HepG2 (cell line): Measurements from ENCODE around the gene C1orf115. TPM values are rescaled to one million over a fixed set of nuclear protein-coding genes. Genes with fewer than 3 reads are reported as not detected.

Source experiments
- ARHGAP35 ChIP-seq: sonication (generic); formaldehyde crosslinking; IDR thresholded peaks from 2 replicates; pipeline ENCODE4 v1.9.0; 2022; ENCODE audit warnings: mild to moderate bottlenecking, inconsistent platforms, moderate library complexity, missing genetic modification reagents, borderline replicate concordance
- ASH2L ChIP-seq: fragments of 300-600, 200-600 bp; sonication (generic); IDR thresholded peaks from 2 replicates; pipeline ENCODE4 v1.7.0; 2017; ENCODE audit warnings: low read depth, mild to moderate bottlenecking, moderate library complexity, mixed read lengths, low read length; ENCODE audit not compliant: insufficient read length
- BRD4 ChIP-seq: sonication (generic); formaldehyde crosslinking; IDR thresholded peaks from 2 replicates; pipeline ENCODE4 v1.4.0; 2020; ENCODE audit warnings: missing genetic modification reagents
- FOSL1 ChIP-seq: sonication (generic); formaldehyde crosslinking; IDR thresholded peaks from 2 replicates; pipeline ENCODE4 v1.9.0; 2021; ENCODE audit warnings: missing genetic modification reagents, borderline replicate concordance
- GABPA ChIP-seq, 2 experiments: IDR thresholded peaks; 2 replicates each; pipeline ENCODE4 v1.6.1; 2011 to 2016; ENCODE audit warnings: low read depth in 2 of 2, low read length in 1 of 2, missing biosample characterization in 1 of 2, missing genetic modification characterization in 1 of 2
- GPN1 ChIP-seq: sonication (generic); formaldehyde crosslinking; IDR thresholded peaks from 2 replicates; pipeline ENCODE4 v1.5.1; 2020; ENCODE audit warnings: missing genetic modification reagents, borderline replicate concordance
- KDM5B ChIP-seq: sonication (generic); formaldehyde crosslinking; IDR thresholded peaks from 2 replicates; pipeline ENCODE4 v1.4.0; 2020; ENCODE audit warnings: missing genetic modification reagents, mild to moderate bottlenecking, borderline replicate concordance
- MAFK ChIP-seq, 2 experiments: IDR thresholded peaks in 1 of 2; conservative IDR thresholded peaks in 1 of 2; 2 replicates each; pipeline ENCODE4 v1.6.1; 2011; ENCODE audit warnings: improper control_type of control experiment in 2 of 2, low read length in 2 of 2
- NFE2L1 ChIP-seq: sonication (generic); formaldehyde crosslinking; IDR thresholded peaks from 2 replicates; pipeline ENCODE4 v1.4.0; 2020; ENCODE audit warnings: missing genetic modification reagents, mild to moderate bottlenecking, borderline replicate concordance
- NR2C2 ChIP-seq: sonication (generic); formaldehyde crosslinking; IDR thresholded peaks from 2 replicates; pipeline ENCODE4 v1.4.0; 2020; ENCODE audit warnings: missing genetic modification reagents, mild to moderate bottlenecking, moderate library complexity, borderline replicate concordance
- RXRB ChIP-seq: IDR thresholded peaks from 2 replicates; pipeline ENCODE4 v1.6.1; 2016; ENCODE audit warnings: borderline replicate concordance, missing genetic modification reagents, missing compliant biosample characterization
- UBTF ChIP-seq: sonication (generic); formaldehyde crosslinking; IDR thresholded peaks from 2 replicates; pipeline ENCODE4 v1.4.0; 2020; ENCODE audit warnings: mild to moderate bottlenecking, missing genetic modification reagents
- XBP1 ChIP-seq: sonication (generic); formaldehyde crosslinking; IDR thresholded peaks from 2 replicates; pipeline ENCODE4 v1.5.0; 2020; ENCODE audit warnings: missing genetic modification reagents
- ZBTB46 ChIP-seq: sonication (generic); formaldehyde crosslinking; IDR thresholded peaks from 2 replicates; pipeline ENCODE4 v1.4.0; 2020; ENCODE audit warnings: mild to moderate bottlenecking, missing genetic modification reagents, borderline replicate concordance
- ZC3H13 ChIP-seq: sonication (generic); formaldehyde crosslinking; IDR thresholded peaks from 2 replicates; pipeline ENCODE4 v1.8.1; 2023; ENCODE audit warnings: mild to moderate bottlenecking, missing genetic modification reagents, moderate library complexity
- ZNF138 ChIP-seq: sonication (generic); formaldehyde crosslinking; IDR thresholded peaks from 2 replicates; pipeline ENCODE4 v1.5.0; 2020; ENCODE audit warnings: mild to moderate bottlenecking, low read depth, missing genetic modification reagents
- ZNF224 ChIP-seq: sonication (generic); formaldehyde crosslinking; IDR thresholded peaks from 2 replicates; pipeline ENCODE4 v1.5.0; 2020; ENCODE audit warnings: mild to moderate bottlenecking, missing genetic modification reagents
- ZNF382 ChIP-seq: sonication (generic); formaldehyde crosslinking; IDR thresholded peaks from 2 replicates; pipeline ENCODE4 v1.5.0; 2020; ENCODE audit warnings: missing genetic modification reagents, mild to moderate bottlenecking, borderline replicate concordance
- ZNF501 ChIP-seq: sonication (generic); formaldehyde crosslinking; IDR thresholded peaks from 2 replicates; pipeline ENCODE4 v1.5.1; 2020; ENCODE audit warnings: mild to moderate bottlenecking, moderate library complexity, missing genetic modification reagents
- ZSCAN21 ChIP-seq: sonication (generic); formaldehyde crosslinking; IDR thresholded peaks from 2 replicates; pipeline ENCODE4 v1.8.0; 2022; ENCODE audit warnings: mild to moderate bottlenecking, missing genetic modification reagents, moderate library complexity, borderline replicate concordance
- polyA plus RNA-seq, 8 experiments: library from polyadenylated mRNA; depleted of rRNA in 3 of 8; stranded (reverse) in 7 of 8; unstranded in 1 of 8; fragments of >200 nt; fragmentation: Illumina TruSeq in 4 of 8; extraction: Trizol in 4 of 8; gene quantifications; 2 replicates each; pipeline versions ENCODE4 v1.2.1 to v1.2.3, GENCODE V29; 2011 to 2016; ENCODE audit warnings: low read depth in 4 of 8, missing spikeins in 1 of 8, mixed read lengths in 1 of 8; ENCODE audit not compliant: insufficient read depth in 1 of 8
- total RNA-seq, 5 experiments: library from RNA; depleted of rRNA; stranded (reverse); fragments of >200 nt; fragmentation: Illumina TruSeq; extraction: Trizol; gene quantifications; 2 replicates each; pipeline ENCODE4 v1.2.3, GENCODE V29; 2016; ENCODE audit warnings: low read depth in 1 of 5
- TF ChIP-seq, protein P1 (sequence below): sonication (generic); formaldehyde crosslinking; IDR thresholded peaks from 2 replicates; pipeline ENCODE4 v1.4.0; 2020; ENCODE audit warnings: missing genetic modification reagents, mild to moderate bottlenecking, borderline replicate concordance

C1orf115 gene
- total and polyA plus RNA-seq, 2 of the 13 experiments (the other 11 are each of a cell fraction or from before 2014, with no cell fraction given) = 25.2 to 85.9 TPM

- TF ChIP-seq FOSL1 (CRISPR knock-in tag) (no peak; the same call in 1 of the 2 replicates), ASH2L (no peak), ZBTB46 (CRISPR knock-in tag) (no peak), GABPA (IDR thresholded peaks at IDR 0.05; ENCODE audit: low read depth, low read length) (no peak), GABPA (CRISPR knock-in tag; IDR thresholded peaks at IDR 0.05; ENCODE audit: low read depth) (no peak), MAFK (conservative IDR thresholded peaks at IDR 0.05 in 1 of 2, IDR thresholded peaks at IDR 0.05 in 1 of 2; ENCODE audit: low read length in 2 of 2) (no peak), NR2C2 (CRISPR knock-in tag) (no peak), UBTF (CRISPR knock-in tag) (no peak), ZNF501 (no peak; the same call in 1 of the 2 replicates), RXRB (no peak), ARHGAP35 (CRISPR knock-in tag) (no peak), XBP1 (CRISPR knock-in tag) (no peak), ZSCAN21 (CRISPR knock-in tag) (no peak), ZNF138 (no peak), NFE2L1 (CRISPR knock-in tag) (no peak), GPN1 (CRISPR knock-in tag) (no peak), ZC3H13 (CRISPR knock-in tag) (no peak), ZNF382 (no peak), BRD4 (CRISPR knock-in tag) (no peak), ZNF224 (CRISPR knock-in tag) (no peak), KDM5B (CRISPR knock-in tag) (no peak)
- TF ChIP-seq, protein P1, sequence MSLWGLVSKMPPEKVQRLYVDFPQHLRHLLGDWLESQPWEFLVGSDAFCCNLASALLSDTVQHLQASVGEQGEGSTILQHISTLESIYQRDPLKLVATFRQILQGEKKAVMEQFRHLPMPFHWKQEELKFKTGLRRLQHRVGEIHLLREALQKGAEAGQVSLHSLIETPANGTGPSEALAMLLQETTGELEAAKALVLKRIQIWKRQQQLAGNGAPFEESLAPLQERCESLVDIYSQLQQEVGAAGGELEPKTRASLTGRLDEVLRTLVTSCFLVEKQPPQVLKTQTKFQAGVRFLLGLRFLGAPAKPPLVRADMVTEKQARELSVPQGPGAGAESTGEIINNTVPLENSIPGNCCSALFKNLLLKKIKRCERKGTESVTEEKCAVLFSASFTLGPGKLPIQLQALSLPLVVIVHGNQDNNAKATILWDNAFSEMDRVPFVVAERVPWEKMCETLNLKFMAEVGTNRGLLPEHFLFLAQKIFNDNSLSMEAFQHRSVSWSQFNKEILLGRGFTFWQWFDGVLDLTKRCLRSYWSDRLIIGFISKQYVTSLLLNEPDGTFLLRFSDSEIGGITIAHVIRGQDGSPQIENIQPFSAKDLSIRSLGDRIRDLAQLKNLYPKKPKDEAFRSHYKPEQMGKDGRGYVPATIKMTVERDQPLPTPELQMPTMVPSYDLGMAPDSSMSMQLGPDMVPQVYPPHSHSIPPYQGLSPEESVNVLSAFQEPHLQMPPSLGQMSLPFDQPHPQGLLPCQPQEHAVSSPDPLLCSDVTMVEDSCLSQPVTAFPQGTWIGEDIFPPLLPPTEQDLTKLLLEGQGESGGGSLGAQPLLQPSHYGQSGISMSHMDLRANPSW (CRISPR knock-in tag) = 0 out of 2 replicates have a peak, but pooled peaks have one; percentile 60
Observed at GRCh38 chr1:220747437-220748088, 57.4 kb downstream of the C1orf115 start (continued).
